Neuronal stem cell (in vitro differentiated cells): Measurements from ENCODE around the gene IFNL3.

ENCODE experiments used
- DNase-seq: peaks from one replicate; pipeline ENCODE4 v3.0.0-alpha.2; 2013; ENCODE audit warnings: low spot score
- H2AFZ ChIP-seq: one replicate; pipeline ENCODE4 v1.6.1; 2013; ENCODE audit warnings: mild to moderate bottlenecking, low read length, inconsistent platforms
- H2AK5ac ChIP-seq: 2 replicates; pipeline ENCODE4 v1.6.1; 2013; ENCODE audit warnings: low read depth, mild to moderate bottlenecking, inconsistent platforms, low read length, moderate library complexity, mixed read lengths
- H2BK120ac ChIP-seq: 2 replicates; pipeline ENCODE4 v1.6.1; 2013; ENCODE audit warnings: low read depth, mild to moderate bottlenecking, inconsistent platforms, low read length, moderate library complexity, mixed read lengths
- H2BK12ac ChIP-seq: one replicate; pipeline ENCODE4 v1.6.1; 2013; ENCODE audit warnings: low read length, inconsistent platforms
- H2BK15ac ChIP-seq: 2 replicates; pipeline ENCODE4 v1.6.1; 2013; ENCODE audit warnings: mild to moderate bottlenecking, low read length, inconsistent platforms, mixed read lengths
- H2BK5ac ChIP-seq: one replicate; pipeline ENCODE4 v1.6.1; 2013; ENCODE audit warnings: inconsistent platforms, mild to moderate bottlenecking, low read length, moderate library complexity
- H3K14ac ChIP-seq: one replicate; pipeline ENCODE4 v1.6.1; 2013; ENCODE audit warnings: low read length, inconsistent platforms
- H3K18ac ChIP-seq: 2 replicates; pipeline ENCODE4 v1.6.1; 2013; ENCODE audit warnings: low read length, inconsistent platforms
- H3K23ac ChIP-seq: 2 replicates; pipeline ENCODE4 v1.6.1; 2013; ENCODE audit warnings: low read depth, mild to moderate bottlenecking, mixed read lengths, low read length, inconsistent platforms; ENCODE audit not compliant: poor library complexity
- H3K27ac ChIP-seq: replicated peaks from 3 replicates; pipeline ENCODE4 v1.5.1; 2013; ENCODE audit warnings: low read length, inconsistent platforms
- H3K27me3 ChIP-seq, 3 experiments: 2 replicates each; pipeline ENCODE4 v1.6.1; 2013; ENCODE audit warnings: low read length in 3 of 3, mild to moderate bottlenecking in 2 of 3, inconsistent platforms in 1 of 3, low read depth in 1 of 3, mixed read lengths in 1 of 3, moderate library complexity in 1 of 3; ENCODE audit not compliant: control insufficient read depth in 3 of 3, insufficient read depth in 3 of 3
- H3K36me3 ChIP-seq, 2 donors: replicated peaks in 1 of 2; 2 replicates each; pipeline ENCODE4 v1.6.1; 2013; ENCODE audit warnings: low read length in 2 of 2; ENCODE audit not compliant: control insufficient read depth in 2 of 2, insufficient read depth in 2 of 2
- H3K4ac ChIP-seq: 2 replicates; pipeline ENCODE4 v1.6.1; 2013; ENCODE audit warnings: inconsistent platforms, mild to moderate bottlenecking, low read length, moderate library complexity
- H3K4me1 ChIP-seq, 2 donors: 1 replicate in 1 of 2; 2 replicates in 1 of 2; pipeline ENCODE4 v1.6.1; 2013; ENCODE audit warnings: low read length in 2 of 2, low read depth in 1 of 2; ENCODE audit not compliant: control insufficient read depth in 2 of 2, insufficient read depth in 1 of 2
- H3K4me2 ChIP-seq: one replicate; pipeline ENCODE4 v1.6.1; 2013; ENCODE audit warnings: mild to moderate bottlenecking, low read length, inconsistent platforms; ENCODE audit not compliant: insufficient read depth, poor library complexity, severe bottlenecking
- H3K4me3 ChIP-seq, 2 donors: 2 replicates each; pipeline ENCODE4 v1.5.1; 2013; ENCODE audit warnings: low read length in 2 of 2, mild to moderate bottlenecking in 2 of 2, inconsistent platforms in 1 of 2, moderate library complexity in 1 of 2
- H3K79me1 ChIP-seq: one replicate; pipeline ENCODE4 v1.6.1; 2013; ENCODE audit warnings: low read depth, mild to moderate bottlenecking, inconsistent platforms, low read length, moderate library complexity
- H3K9ac ChIP-seq: one replicate; pipeline ENCODE4 v1.6.1; 2013; ENCODE audit warnings: mild to moderate bottlenecking, low read depth, low read length, inconsistent platforms; ENCODE audit not compliant: poor library complexity
- H3K9me3 ChIP-seq, 2 donors: replicated peaks in 1 of 2; 2 replicates each; pipeline versions ENCODE3 to v1.6.1; 2013; ENCODE audit warnings: low read length in 2 of 2, mild to moderate bottlenecking in 2 of 2, inconsistent platforms in 1 of 2, low read depth in 1 of 2, mixed read lengths in 1 of 2, moderate library complexity in 1 of 2; ENCODE audit not compliant: control insufficient read depth in 2 of 2, insufficient read depth in 1 of 2
- H4K8ac ChIP-seq: one replicate; pipeline ENCODE4 v1.6.1; 2013; ENCODE audit warnings: low read depth, mild to moderate bottlenecking, inconsistent platforms, low read length, moderate library complexity
- H4K91ac ChIP-seq: one replicate; pipeline ENCODE4 v1.6.1; 2013; ENCODE audit warnings: low read length, low read depth, mild to moderate bottlenecking, inconsistent platforms; ENCODE audit not compliant: poor library complexity
- WGBS, 2 donors: extraction: QIAGEN DNeasy Blood & Tissue Kit; methylation state at CpG; one replicate each; pipeline ENCODE4 v1.1.7; 2013; ENCODE audit warnings: missing lambda C conversion rate in 2 of 2, mixed read lengths in 1 of 2; ENCODE audit not compliant: insufficient read length in 2 of 2, insufficient replicate concordance in 1 of 2; ENCODE audit errors: extremely low coverage in 2 of 2; 5-methylcytosine and 5-hydroxymethylcytosine counted together

The IFNL3 gene

DNA sequence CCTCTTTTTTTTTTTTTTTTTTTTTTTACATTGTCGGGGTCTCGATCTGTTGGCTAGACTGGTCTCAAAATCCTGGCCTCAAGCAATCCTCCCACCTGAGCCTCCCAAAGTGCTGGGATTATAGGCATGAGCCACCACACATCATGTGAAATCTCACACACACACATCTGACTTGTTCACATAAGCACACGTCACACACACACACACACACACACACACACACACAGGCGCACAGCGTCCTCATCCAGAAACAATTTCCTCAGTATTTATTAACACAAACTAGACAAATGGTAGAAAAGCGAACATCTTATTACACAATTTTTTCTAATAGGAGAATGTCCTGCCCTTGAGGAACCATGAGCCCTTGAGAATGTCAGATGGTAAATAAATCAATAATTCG lies 35.6 kb downstream of the IFNL3 start:
- Histone ChIP-seq H3K4ac (no peak overlapping the region), H3K18ac (no peak overlapping the region), H3K36me3 (no peaks in the 10 kb centered on the region), H3K27ac (no peak overlapping the region), H3K23ac (no peak overlapping the region), H2AK5ac (no peak overlapping the region), H3K4me3 (no peak overlapping the region), H3K4me2 (no peak overlapping the region), H2BK12ac (no peak overlapping the region), H3K9me3 (no peaks in the 10 kb centered on the region), H4K8ac (no peak overlapping the region), H2BK120ac (no peak overlapping the region), H2BK5ac (no peak overlapping the region), H2BK15ac (no peak overlapping the region), H3K27me3 (peaks cover 0 to under 1% (median 0%) of the 10 kb centered on the region in 3 experiments), H4K91ac (no peak overlapping the region), H3K9ac (no peak overlapping the region), H2AFZ (no peak overlapping the region), H3K79me1 (peaks cover 2% of the 10 kb centered on the region), H3K14ac (no peak overlapping the region), H3K4me1 (no peaks in the 10 kb centered on the region)
- WGBS, 2 donors: no CpG with 5 or more reads among the region's 7 CpGs
- DNase-seq: no peak

- no peaks in the 10 kb centered on the region for H3K9me3 ChIP-seq
- H2BK15ac ChIP-seq: no peak overlapping the region
- no peak overlapping the region for H3K23ac ChIP-seq
- H3K4ac ChIP-seq: peak overlapping the region; percentile 76
- no peak for DNase-seq
- no peak overlapping the region for H3K4me2 ChIP-seq
- peak overlapping the region; percentile 58 for H2BK12ac ChIP-seq
- no peak overlapping the region for H2AFZ ChIP-seq
- H2AK5ac ChIP-seq: no peak overlapping the region
- no peak overlapping the region for H2BK120ac ChIP-seq
- WGBS, 2 donors: no CpG with 5 or more reads among the region's 9 CpGs
- H3K4me3 ChIP-seq: no peak overlapping the region
- H3K27ac ChIP-seq: no peak overlapping the region
- H3K27me3 ChIP-seq: peaks cover 0 to 2% (median 0%) of the 10 kb centered on the region in 3 experiments
- no peaks in the 10 kb centered on the region for H3K36me3 ChIP-seq
- no peak overlapping the region for H2BK5ac ChIP-seq
- no peak overlapping the region for H4K8ac ChIP-seq
- H3K4me1 ChIP-seq: no peaks in the 10 kb centered on the region
- H3K79me1 ChIP-seq: peaks cover 2% of the 10 kb centered on the region
- peak overlapping the region; percentile 14 for H3K14ac ChIP-seq
- H3K9ac ChIP-seq: peak overlapping the region; percentile 70
- peak overlapping the region; percentile 38 for H3K18ac ChIP-seq
- no peak overlapping the region for H4K91ac ChIP-seq
Observed at GRCh38 chr19:39208175-39208795, 36.5 kb downstream of the IFNL3 start.

DNA sequence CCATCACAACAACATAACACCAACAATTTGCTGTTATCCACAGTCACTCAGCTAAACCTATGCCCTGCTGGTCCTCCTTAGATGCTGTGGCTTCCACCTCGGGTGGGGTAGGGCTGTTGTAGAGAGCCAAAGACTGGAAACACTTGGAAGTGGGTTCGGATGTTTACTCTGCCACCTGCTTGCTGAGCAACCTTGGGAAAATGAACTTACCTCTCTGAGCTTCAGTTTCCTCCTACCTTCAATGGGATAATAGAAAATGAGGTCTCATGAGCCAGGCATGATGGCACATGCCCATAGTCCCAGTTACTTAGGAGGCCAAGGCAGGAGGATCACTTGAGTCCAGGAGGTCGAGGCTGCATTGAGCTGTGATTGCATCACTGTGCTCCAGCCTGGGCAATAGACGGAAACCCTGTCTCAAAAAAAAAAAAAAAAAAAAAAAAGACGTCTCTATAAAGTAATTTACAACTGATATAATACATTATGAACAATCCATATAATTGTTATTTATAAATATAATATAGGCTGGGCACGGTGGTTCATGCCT lies 37.4 kb downstream of the IFNL3 start:
- H3K4ac ChIP-seq: no peak overlapping the region
- H3K18ac ChIP-seq: no peak overlapping the region
- no CpG with 5 or more reads among the region's 6 CpGs for WGBS, 2 donors
- H2BK5ac ChIP-seq: no peak overlapping the region
- H2BK120ac ChIP-seq: no peak overlapping the region
- peaks cover 0 to 2% (median 0%) of the 10 kb centered on the region in 3 experiments for H3K27me3 ChIP-seq
- no peaks in the 10 kb centered on the region for H3K36me3 ChIP-seq
- peaks cover 2% of the 10 kb centered on the region for H3K79me1 ChIP-seq
- H3K27ac ChIP-seq: no peak overlapping the region
- no peak overlapping the region for H2AFZ ChIP-seq
- no peak overlapping the region for H3K4me3 ChIP-seq
- H2BK12ac ChIP-seq: no peak overlapping the region
- DNase-seq: no peak
- no peak overlapping the region for H2AK5ac ChIP-seq
- no peak overlapping the region for H3K9ac ChIP-seq
- H3K14ac ChIP-seq: no peak overlapping the region
- H3K23ac ChIP-seq: no peak overlapping the region
- no peak overlapping the region for H3K4me2 ChIP-seq
- no peaks in the 10 kb centered on the region for H3K4me1 ChIP-seq
- H2BK15ac ChIP-seq: no peak overlapping the region
- no peak overlapping the region for H4K91ac ChIP-seq
- H3K9me3 ChIP-seq: no peaks in the 10 kb centered on the region
- H4K8ac ChIP-seq: no peak overlapping the region

DNA sequence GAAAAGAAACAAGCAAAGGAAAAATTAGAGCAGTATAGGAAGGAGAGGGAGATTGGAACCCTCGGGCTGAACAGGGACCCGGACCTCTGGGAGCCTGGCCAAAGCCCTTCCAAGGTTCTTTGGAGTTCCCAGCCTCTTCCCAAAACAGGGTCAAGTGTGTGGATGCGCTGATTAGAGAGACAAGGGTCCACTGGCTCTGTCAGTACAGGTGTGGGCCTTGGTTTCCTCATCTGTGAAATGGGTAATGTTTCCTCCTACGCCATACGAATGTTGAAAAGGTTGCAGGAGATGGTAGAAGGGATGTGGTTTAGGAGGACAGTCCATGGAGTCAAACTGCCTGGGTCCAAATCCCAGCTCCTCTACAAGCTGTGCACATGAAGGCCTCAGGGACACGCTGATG lies 38.7 kb downstream of the IFNL3 start:
- H3K4ac ChIP-seq: no peak overlapping the region
- no peak overlapping the region for H4K91ac ChIP-seq
- no peak overlapping the region for H2AFZ ChIP-seq
- H3K27me3 ChIP-seq: peaks cover 0 to 2% (median under 1%) of the 10 kb centered on the region in 3 experiments
- H3K4me3 ChIP-seq: no peak overlapping the region
- no peak for DNase-seq
- H2BK5ac ChIP-seq: no peak overlapping the region
- H4K8ac ChIP-seq: no peak overlapping the region
- H3K23ac ChIP-seq: no peak overlapping the region
- H3K18ac ChIP-seq: no peak overlapping the region
- H3K9me3 ChIP-seq: no peaks in the 10 kb centered on the region
- no peak overlapping the region for H3K9ac ChIP-seq
- no CpG with 5 or more reads among the region's 6 CpGs for WGBS, 2 donors
- H3K14ac ChIP-seq: no peak overlapping the region
- H2AK5ac ChIP-seq: no peak overlapping the region
- H3K79me1 ChIP-seq: peaks cover 2% of the 10 kb centered on the region
- H2BK120ac ChIP-seq: no peak overlapping the region
- no peak overlapping the region for H3K27ac ChIP-seq
- no peak overlapping the region for H2BK15ac ChIP-seq
- H3K4me2 ChIP-seq: no peak overlapping the region
- no peak overlapping the region for H2BK12ac ChIP-seq
- no peaks in the 10 kb centered on the region for H3K36me3 ChIP-seq
- no peaks in the 10 kb centered on the region for H3K4me1 ChIP-seq
